ENCODE results near the gene RPP30. TPM values are rescaled to one million over a fixed set of nuclear protein-coding genes. Genes with fewer than 3 reads are reported as not detected.

RPP30 gene
- total RNA-seq, 1 donor from 2014 or later, result 31.5 TPM

- Mint-ChIP-seq H3K36me3 (ENCODE audit: unreplicated experiment) (peaks cover 23% of the 10 kb centered on the region), H3K4me3 (ENCODE audit: unreplicated experiment) (peak overlapping the region; percentile 97), H3K4me1 (ENCODE audit: low read depth, unreplicated experiment) (peaks cover 15% of the 10 kb centered on the region), H3K27ac (ENCODE audit: unreplicated experiment) (peak overlapping the region; percentile 95), H3K9me3 (ENCODE audit: unreplicated experiment) (peaks cover 21% of the 10 kb centered on the region), H3K27me3 (ENCODE audit: unreplicated experiment) (peaks cover 10% of the 10 kb centered on the region)
- no peak for DNase-seq
- TF ChIP-seq CTCF (IDR thresholded peaks at IDR 0.05; ENCODE audit: partially characterized antibody, unreplicated experiment), result no peak
Measured at GRCh38 chr10:90855126-90855525, 16.6 kb upstream of the RPP30 start.

GRCh38 chr10:90856261-90856660 lies 15.5 kb upstream of the RPP30 start:
- DNase-seq, result peak; percentile 23
- no peak for TF ChIP-seq CTCF (IDR thresholded peaks at IDR 0.05; ENCODE audit: partially characterized antibody, unreplicated experiment)
- Mint-ChIP-seq H3K4me3 (ENCODE audit: unreplicated experiment) (peak overlapping the region; percentile 97), H3K36me3 (ENCODE audit: unreplicated experiment) (peaks cover 12% of the 10 kb centered on the region), H3K4me1 (ENCODE audit: low read depth, unreplicated experiment) (peaks cover 15% of the 10 kb centered on the region), H3K27me3 (ENCODE audit: unreplicated experiment) (peaks cover 10% of the 10 kb centered on the region), H3K9me3 (ENCODE audit: unreplicated experiment) (peaks cover 12% of the 10 kb centered on the region), H3K27ac (ENCODE audit: unreplicated experiment) (peak overlapping the region; percentile 95)

- peak overlapping the region; percentile 97 for H3K4me3 Mint-ChIP-seq (ENCODE audit: unreplicated experiment)
- TF ChIP-seq CTCF (IDR thresholded peaks at IDR 0.05; ENCODE audit: partially characterized antibody, unreplicated experiment), result no peak
- DNase-seq, result peak; percentile 46
- peaks cover 9% of the 10 kb centered on the region for H3K9me3 Mint-ChIP-seq (ENCODE audit: unreplicated experiment)
- H3K36me3 Mint-ChIP-seq (ENCODE audit: unreplicated experiment), result peaks cover 6% of the 10 kb centered on the region
- H3K27me3 Mint-ChIP-seq (ENCODE audit: unreplicated experiment), result peaks cover 9% of the 10 kb centered on the region
- peak overlapping the region; percentile 95 for H3K27ac Mint-ChIP-seq (ENCODE audit: unreplicated experiment)
- peaks cover 15% of the 10 kb centered on the region for H3K4me1 Mint-ChIP-seq (ENCODE audit: low read depth, unreplicated experiment)
Measured at GRCh38 chr10:90856964-90857634, 14.7 kb upstream of the RPP30 start.

- Mint-ChIP-seq H3K27ac (ENCODE audit: unreplicated experiment) (peak within 1 kb of the TSS; percentile 90), H3K27me3 (ENCODE audit: unreplicated experiment) (peaks cover 8% of the 10 kb centered on the region), H3K4me1 (ENCODE audit: low read depth, unreplicated experiment) (peaks cover 15% of the 10 kb centered on the region), H3K9me3 (ENCODE audit: unreplicated experiment) (peaks cover 9% of the 10 kb centered on the region), H3K36me3 (ENCODE audit: unreplicated experiment) (peaks cover 3% of the 10 kb centered on the region), H3K4me3 (ENCODE audit: unreplicated experiment) (peak within 1 kb of the TSS; percentile 97)
- peak; percentile 80 for TF ChIP-seq CTCF (IDR thresholded peaks at IDR 0.05; ENCODE audit: partially characterized antibody, unreplicated experiment)
- DNase-seq, result peak; percentile 84
Measured at GRCh38 chr10:90857635-90858460, 13.9 kb upstream of the RPP30 start, which contains the start of gene HTR7. HTR7 (minus strand) TSS chr10:90858039; CDS start chr10:90857671, 368 bp downstream.

All from glutamatergic neuron (in vitro differentiated cells).